GM18870 (cell line): ENCODE measurements around the gene RASGRP2.
A peak's percentile ranks its signal among the peaks of the same experiment; 100 is the strongest.

Experiments
- ATAC-seq: cut with Tn5 transposase; IDR thresholded peaks from one replicate; pipeline ENCODE4 v1.9.1; 2021; ENCODE audit warnings: moderate library complexity; ENCODE audit not compliant: unreplicated experiment

The RASGRP2 gene

GRCh38 chr11:64743591-64744543, at the start of gene RASGRP2:
RASGRP2 (minus strand) TSS chr11:64744142; CDS start chr11:64742866, 1,276 bp downstream.
- ATAC-seq, result no peak

GRCh38 chr11:64792482-64792881, 48.5 kb upstream of the RASGRP2 start:
- ATAC-seq, result no peak

DNA sequence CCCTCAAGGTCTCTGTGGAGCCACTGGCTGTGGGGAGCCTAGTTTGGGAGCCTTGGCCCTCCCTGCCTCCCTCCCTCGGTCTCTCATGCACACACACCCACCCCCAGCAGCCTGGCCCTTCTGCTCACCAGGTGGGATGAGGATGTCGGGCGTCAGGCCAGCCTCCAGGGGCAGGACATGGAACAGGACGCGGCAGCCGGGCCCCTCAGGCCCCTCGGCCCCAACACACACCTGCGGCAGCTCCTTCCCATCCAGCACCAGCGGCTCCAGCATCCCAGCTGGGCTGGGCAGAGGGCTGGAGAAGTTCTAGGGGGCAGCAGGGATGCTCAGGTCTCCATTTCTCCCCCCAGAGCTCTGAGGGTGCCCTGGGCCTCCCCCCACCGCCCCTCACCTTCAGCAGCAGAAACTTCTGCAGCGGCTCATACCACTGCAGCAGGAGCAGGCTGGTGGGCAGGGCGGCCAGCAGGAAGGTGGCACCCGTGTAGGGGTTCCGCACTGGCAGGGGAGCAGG, 47.9 kb upstream of the RASGRP2 start:
- no peak for ATAC-seq

- no peak for ATAC-seq
Measured at GRCh38 chr11:64790205-64791095, 46.5 kb upstream of the RASGRP2 start.

DNA sequence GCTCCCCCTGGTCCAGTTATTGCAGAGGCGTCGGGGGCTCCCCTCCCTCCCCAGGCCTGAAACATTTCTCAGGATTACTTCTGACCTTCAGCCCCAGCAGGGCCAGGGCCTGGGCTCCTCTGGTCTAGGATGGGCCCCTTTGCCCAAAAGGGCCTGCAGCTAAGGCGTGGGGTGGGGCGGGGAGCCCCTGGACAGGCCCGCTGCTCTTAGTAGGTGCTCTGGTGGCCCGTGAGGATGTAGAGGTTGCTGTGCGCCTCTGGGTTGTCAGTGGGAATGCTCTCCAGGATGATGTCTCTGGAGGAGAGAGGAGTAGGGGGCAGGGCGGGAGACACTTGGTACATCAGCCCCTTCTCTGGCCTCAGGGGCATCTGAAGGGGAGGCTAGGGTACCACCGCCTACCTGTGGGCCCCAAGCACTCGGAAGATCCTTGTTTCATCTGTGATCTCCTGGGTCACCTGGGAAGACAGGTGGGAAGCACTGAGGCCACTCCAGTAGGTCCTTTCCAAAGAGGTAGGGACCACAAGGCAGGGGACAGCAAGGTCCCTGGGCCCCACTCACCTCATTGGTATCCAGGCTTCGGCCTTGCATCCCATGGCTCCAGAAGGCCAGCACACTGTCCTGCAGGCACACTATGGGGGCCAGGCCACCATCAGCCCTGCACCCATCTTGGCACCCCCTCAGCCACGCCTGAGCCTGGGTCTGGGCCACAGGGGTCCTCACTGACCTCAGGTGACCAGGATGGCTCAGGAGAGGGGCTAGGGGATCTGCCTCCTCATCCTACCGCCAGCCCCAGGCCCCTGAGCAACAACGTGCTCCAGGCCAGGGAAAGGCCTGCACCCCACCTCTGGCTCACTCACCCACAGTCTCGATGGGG, 45.6 kb upstream of the RASGRP2 start:
- ATAC-seq, result no peak

GRCh38 chr11:64788321-64789215, 44.6 kb upstream of the RASGRP2 start:
- ATAC-seq, result no peak

DNA sequence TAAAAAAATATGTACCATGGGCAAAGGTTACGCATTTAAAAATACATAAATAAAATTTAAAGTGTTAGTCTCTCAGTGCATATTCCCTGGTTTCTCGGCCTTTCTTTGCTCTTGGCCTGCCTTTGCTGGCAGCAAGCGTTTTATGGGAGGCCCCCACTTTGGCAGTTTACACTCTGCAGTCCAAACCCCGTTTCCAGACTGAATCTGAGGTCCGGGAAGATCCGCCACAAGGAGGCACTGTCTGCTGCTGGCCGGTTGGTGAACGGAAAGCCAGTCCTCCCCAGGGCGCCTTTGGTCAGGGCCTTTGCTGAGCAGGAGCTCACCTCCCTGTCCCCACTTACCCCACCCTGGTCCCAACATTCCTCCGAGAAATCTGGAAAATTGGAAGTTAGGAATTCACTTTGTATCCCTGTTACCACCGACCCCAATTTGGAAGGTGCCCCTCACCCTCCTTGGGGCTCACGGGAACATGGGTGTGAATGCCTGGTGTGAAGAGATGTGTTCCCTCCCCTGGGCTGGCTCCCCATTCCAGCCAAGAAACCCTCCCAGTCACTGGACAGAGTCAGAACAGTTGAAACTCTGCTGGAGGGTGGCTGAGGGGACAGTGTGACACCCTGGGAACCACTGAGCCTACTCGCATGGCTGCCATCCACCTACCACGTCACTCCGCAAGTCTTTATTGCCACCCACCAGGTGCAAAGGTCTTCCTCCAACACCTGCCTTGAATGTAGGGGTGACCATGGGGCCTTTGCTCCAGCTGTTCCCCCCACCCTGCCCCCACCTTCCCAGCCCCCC, 43.8 kb upstream of the RASGRP2 start:
- no peak for ATAC-seq

GRCh38 chr11:64786308-64786707, 42.4 kb upstream of the RASGRP2 start:
- no peak for ATAC-seq

- no peak for ATAC-seq
Measured at GRCh38 chr11:64784813-64785581, 41.1 kb upstream of the RASGRP2 start.

DNA sequence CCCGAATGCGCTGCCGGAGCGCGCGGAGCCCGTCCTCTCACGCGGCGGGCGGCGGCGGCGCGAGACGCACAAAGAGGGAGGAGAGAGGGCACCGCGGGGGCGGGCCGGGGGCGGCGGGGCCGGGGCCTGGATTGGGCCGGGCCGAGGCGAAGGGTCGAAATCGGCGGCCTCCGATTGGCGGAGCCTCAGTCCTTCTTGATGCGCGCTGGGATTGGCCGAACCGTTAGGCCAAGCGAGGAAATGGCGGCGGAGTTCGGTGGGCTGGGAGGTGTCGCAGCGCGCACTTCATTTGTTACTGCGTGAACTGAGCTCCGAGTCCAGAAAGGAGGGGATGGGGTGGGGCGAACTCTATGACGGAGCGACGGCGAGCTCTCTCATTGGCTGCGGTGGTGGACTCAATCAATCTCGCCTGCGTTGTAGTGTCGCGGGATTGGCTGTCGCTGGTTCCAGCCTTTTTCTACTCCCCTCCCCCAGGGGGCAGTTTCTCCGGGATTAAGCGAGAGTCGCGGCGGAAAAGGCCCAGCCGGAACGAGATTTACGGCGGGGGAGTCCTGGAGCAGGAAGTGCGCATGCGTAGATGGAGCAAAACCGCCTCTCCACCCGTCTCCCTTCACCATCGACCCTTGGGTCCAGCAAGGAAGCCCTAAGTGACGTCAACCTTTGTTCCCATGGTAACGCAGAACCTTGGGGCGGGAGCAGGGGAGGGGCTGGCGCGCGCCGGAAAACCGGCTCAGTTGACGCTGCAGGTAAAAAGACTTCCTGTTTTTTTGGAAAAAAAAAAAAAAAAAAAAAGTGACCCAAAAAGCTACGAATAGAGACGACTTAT, 34.7 kb upstream of the RASGRP2 start, which contains the start of gene SF1:
TSS of gene SF1 (minus strand) at position 70 of the 826 bp plus-strand sequence. CDS start 150 bp downstream, outside the sequence.
- ATAC-seq, result peak; percentile 84

DNA sequence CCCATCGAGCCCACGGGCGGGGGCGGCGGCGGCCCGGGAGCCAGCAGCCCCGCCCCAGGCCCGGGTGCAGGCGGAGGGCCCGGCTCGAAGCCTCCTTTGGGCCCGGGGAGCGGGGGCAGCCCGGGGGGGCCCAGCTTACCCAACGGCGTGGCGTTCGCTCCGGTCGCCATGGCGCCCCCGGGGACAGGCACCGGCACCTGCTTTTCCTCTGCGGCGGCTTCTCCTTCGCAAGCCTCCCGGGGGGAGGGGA, 34.2 kb upstream of the RASGRP2 start:
- peak; percentile 2 for ATAC-seq

DNA sequence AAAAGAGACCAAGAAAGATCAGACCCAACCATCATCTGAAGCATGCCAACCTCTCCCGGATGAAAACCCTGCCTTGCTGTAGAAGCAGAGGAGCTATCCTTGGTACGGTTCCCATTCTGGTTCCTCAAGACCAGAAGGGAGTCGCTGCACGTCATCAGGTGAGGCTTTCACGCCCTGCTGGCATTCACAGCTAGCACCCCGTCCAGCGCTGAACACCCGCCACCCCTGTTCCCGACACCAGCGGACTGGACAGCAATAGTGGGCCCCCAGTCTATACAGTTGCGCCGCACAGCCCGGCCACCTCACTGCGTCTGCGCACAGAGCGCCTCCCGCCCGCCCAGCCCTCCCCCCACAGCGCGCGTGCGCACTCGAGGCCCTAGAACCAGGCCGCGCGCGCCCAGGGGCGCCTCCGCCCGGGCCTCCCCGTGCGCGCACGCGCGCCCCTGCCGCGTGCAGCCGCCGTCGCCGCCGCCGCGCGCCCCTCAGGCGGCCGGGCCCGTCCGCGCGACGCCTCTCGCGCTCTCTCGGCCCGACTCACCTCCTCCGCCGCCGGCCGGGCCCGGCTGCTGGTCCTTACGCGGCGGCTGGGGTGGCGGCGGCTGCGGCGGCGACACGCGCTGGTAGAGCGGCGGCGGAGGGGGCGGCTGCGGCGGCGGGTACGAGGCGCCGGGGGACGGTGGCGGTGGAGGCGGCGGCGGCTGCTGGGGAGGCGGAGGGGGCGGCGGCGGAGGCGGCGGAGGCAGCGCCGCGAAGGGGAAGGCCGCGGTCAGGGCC, 33.7 kb upstream of the RASGRP2 start:
- no peak for ATAC-seq

DNA sequence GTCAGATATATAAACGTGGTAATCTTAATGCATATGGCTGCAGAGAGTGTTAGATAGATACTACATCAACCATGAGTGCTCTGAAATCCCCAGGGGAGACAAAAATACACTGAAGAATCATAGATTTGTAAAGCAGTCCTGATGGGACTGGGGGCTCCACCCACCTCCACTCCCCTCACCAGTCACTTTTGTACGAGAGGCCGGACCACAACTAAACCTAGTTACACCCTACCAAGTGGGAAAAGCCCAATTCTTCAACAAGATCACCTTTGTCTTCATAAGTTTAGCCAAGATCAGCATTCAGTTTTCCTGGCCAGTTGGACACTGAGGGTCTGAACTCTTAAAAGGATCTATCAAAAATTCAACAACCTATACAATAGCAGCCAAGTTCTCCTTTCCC, 32.9 kb upstream of the RASGRP2 start:
- ATAC-seq, result no peak

GRCh38 chr11:64776425-64776824, 32.5 kb upstream of the RASGRP2 start:
- ATAC-seq, result no peak

GRCh38 chr11:64774144-64774543, 30.2 kb upstream of the RASGRP2 start:
- no peak for ATAC-seq

DNA sequence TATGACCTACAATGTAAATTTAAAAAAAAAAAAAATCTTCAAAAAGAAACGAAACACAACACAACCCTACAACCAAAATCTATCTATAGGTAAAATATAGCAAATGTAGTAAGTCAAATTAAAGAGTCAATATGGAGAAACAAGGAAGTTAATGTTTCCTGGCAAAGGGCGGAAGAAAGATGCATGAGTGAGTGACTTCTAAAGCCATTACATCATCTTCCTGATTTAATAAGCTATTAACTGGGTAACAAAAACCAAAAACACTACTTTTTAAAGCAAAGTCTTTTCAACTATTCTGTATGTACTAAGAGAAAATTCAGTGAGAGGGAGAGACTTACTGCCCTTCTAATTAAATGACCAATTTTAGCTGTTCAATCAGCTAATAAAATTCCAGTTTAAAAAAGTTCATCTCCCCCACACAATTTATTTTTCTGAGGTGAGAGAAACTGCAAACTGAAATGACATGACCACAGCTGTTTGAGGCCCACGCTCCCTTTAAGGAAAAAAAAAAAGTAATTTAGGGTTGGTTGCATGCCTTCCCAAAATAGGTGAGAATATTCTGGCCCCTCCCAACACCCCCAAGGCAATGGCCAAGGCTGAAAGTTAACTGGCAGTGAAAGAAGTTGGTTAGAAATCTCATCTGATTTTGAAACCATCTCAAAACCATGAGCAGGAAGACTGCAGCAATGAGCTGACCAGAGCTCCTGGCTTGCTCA, 28.5 kb upstream of the RASGRP2 start:
- peak; percentile 44 for ATAC-seq
